ENCODE measurements around the gene TSNAXIP1. TPM values are rescaled to one million over a fixed set of nuclear protein-coding genes. Genes with fewer than 3 reads are reported as not detected.

The TSNAXIP1 gene
- total and polyA plus RNA-seq, 9 of the 15 experiments (the other 6 are each of a cell fraction or from before 2014, with no cell fraction given): 0.03 to 0.24 (median 0.11) TPM; not detected in 4

GRCh38 chr16:67872631-67873434 is 66.1 kb downstream of the TSNAXIP1 start, which contains the start of gene EDC4 (continued):
- TF ChIP-seq STAT6 (CRISPR knock-in tag; IDR thresholded peaks at IDR 0.05) (no peak), MCM2 (IDR thresholded peaks at IDR 0.05; ENCODE audit: low read depth) (no peak), ZNF140 (CRISPR knock-in tag; IDR thresholded peaks at IDR 0.05) (no peak), U2AF2 (optimal IDR thresholded peaks at IDR 0.05; ENCODE audit: low read depth, low read length) (no peak), HOMEZ (CRISPR knock-in tag; IDR thresholded peaks at IDR 0.05) (no peak), TEAD1 (CRISPR knock-in tag; IDR thresholded peaks at IDR 0.05) (peak; percentile 63 to 83; a peak in 2 of 4 replicates), CTBP1 (IDR thresholded peaks at IDR 0.05; ENCODE audit: borderline replicate concordance) (peak; percentile 90), SETDB1 (IDR thresholded peaks at IDR 0.05; ENCODE audit: low read length) (no peak), FOXK1 (CRISPR knock-in tag; IDR thresholded peaks at IDR 0.05; ENCODE audit: borderline replicate concordance) (peak; percentile 80; the same call in 1 of the 2 replicates), TFE3 (CRISPR knock-in tag; IDR thresholded peaks at IDR 0.05) (no peak), SMAD1 (IDR thresholded peaks at IDR 0.05; ENCODE audit: low read depth, low read length, partially characterized antibody) (peak; percentile 30), MIER1 (IDR thresholded peaks at IDR 0.05; ENCODE audit: low read depth) (no peak), NFE2L1 (tag; IDR thresholded peaks at IDR 0.05; ENCODE audit: borderline replicate concordance, low read depth) (no peak), TRIM28 (IDR thresholded peaks at IDR 0.05) (no peak), HLTF (IDR thresholded peaks at IDR 0.05) (no peak; the same call in 1 of the 2 replicates), ZNF143 (CRISPR knock-in tag; IDR thresholded peaks at IDR 0.05) (peak; percentile 58; the same call in 1 of the 2 replicates), PCBP1 (IDR thresholded peaks at IDR 0.05; ENCODE audit: low read depth, low read length, poor library complexity, severe bottlenecking) (no peak), RBM39 (optimal IDR thresholded peaks at IDR 0.05; ENCODE audit: low read depth, low read length) (no peak), MTA2 (IDR thresholded peaks at IDR 0.05; ENCODE audit: low read depth) (no peak), HNRNPUL1 (IDR thresholded peaks at IDR 0.05; ENCODE audit: low read length) (no peak), FOSL1 (tag; conservative IDR thresholded peaks at IDR 0.05) (peak; percentile 58; the same call in 1 of the 2 replicates), ZNF511 (CRISPR knock-in tag; IDR thresholded peaks at IDR 0.05) (peak; percentile 64; the same call in 1 of the 2 replicates), NFE2 (IDR thresholded peaks at IDR 0.05; ENCODE audit: low read depth) (no peak)

All from K562 (cell line).